H7 (cell line): ENCODE measurements around the gene CRIP2. TPM values are rescaled to one million over a fixed set of nuclear protein-coding genes. Genes with fewer than 3 reads are reported as not detected.

ENCODE experiments used
- DNase-seq: peaks from one replicate; pipeline ENCODE4 v3.0.0; 2012
- H3K27me3 ChIP-seq: 2 replicates; pipeline ENCODE4 v1.6.0; 2011; ENCODE audit warnings: mild to moderate bottlenecking, low read length; ENCODE audit not compliant: control insufficient read depth, insufficient read depth
- H3K36me3 ChIP-seq: replicated peaks from 2 replicates; pipeline ENCODE4 v1.5.1; 2011; ENCODE audit warnings: low read length; ENCODE audit not compliant: control insufficient read depth, insufficient read depth
- H3K4me3 ChIP-seq: 2 replicates; pipeline ENCODE4 v1.5.1; 2011; ENCODE audit warnings: low read depth, mild to moderate bottlenecking, control low read depth, low read length, moderate library complexity; ENCODE audit not compliant: insufficient read depth
- total RNA-seq: library from RNA; depleted of rRNA; stranded (reverse); fragments of >200 nt; shearing (Covaris generic); gene quantifications from 2 replicates; pipeline ENCODE4 v1.2.3, GENCODE V29; 2014

CRIP2 gene
- total RNA-seq, 1 experiment from 2014 or later = 8.7 TPM

- Histone ChIP-seq H3K27me3 (no peaks in the 10 kb centered on the region), H3K4me3 (no peak overlapping the region), H3K36me3 (peaks cover 7% of the 10 kb centered on the region)
- no peak for DNase-seq
Measured at GRCh38 chr14:105437723-105438500, 36.7 kb upstream of the CRIP2 start.

GRCh38 chr14:105439179-105439578, 35.4 kb upstream of the CRIP2 start:
- no peaks in the 10 kb centered on the region for H3K27me3 ChIP-seq
- H3K36me3 ChIP-seq = peaks cover 9% of the 10 kb centered on the region
- no peak overlapping the region for H3K4me3 ChIP-seq
- no peak for DNase-seq

- DNase-seq = no peak
- H3K27me3 ChIP-seq = no peaks in the 10 kb centered on the region
- H3K4me3 ChIP-seq = no peak overlapping the region
- H3K36me3 ChIP-seq = peaks cover 9% of the 10 kb centered on the region
Measured at GRCh38 chr14:105439710-105440553, 34.7 kb upstream of the CRIP2 start.

- no peaks in the 10 kb centered on the region for H3K27me3 ChIP-seq
- H3K36me3 ChIP-seq = peaks cover 9% of the 10 kb centered on the region
- no peak for DNase-seq
- no peak overlapping the region for H3K4me3 ChIP-seq
Measured at GRCh38 chr14:105440554-105440900, 34.1 kb upstream of the CRIP2 start.

GRCh38 chr14:105440992-105441391, 33.6 kb upstream of the CRIP2 start:
- no peak for DNase-seq
- Histone ChIP-seq H3K4me3 (no peak overlapping the region), H3K27me3 (no peaks in the 10 kb centered on the region), H3K36me3 (peaks cover 10% of the 10 kb centered on the region)

GRCh38 chr14:105442125-105442524, 32.5 kb upstream of the CRIP2 start:
- DNase-seq = no peak
- Histone ChIP-seq H3K27me3 (no peaks in the 10 kb centered on the region), H3K4me3 (no peak overlapping the region), H3K36me3 (peaks cover 13% of the 10 kb centered on the region)

GRCh38 chr14:105442834-105443233, 31.8 kb upstream of the CRIP2 start:
- DNase-seq = no peak
- Histone ChIP-seq H3K27me3 (no peaks in the 10 kb centered on the region), H3K4me3 (no peak overlapping the region), H3K36me3 (peaks cover 12% of the 10 kb centered on the region)

- Histone ChIP-seq H3K27me3 (no peaks in the 10 kb centered on the region), H3K36me3 (peaks cover 10% of the 10 kb centered on the region), H3K4me3 (no peak overlapping the region)
- no peak for DNase-seq
Measured at GRCh38 chr14:105444859-105445258, 29.8 kb upstream of the CRIP2 start.

GRCh38 chr14:105445290-105445689, 29.3 kb upstream of the CRIP2 start:
- DNase-seq = no peak
- peaks cover 10% of the 10 kb centered on the region for H3K36me3 ChIP-seq
- H3K27me3 ChIP-seq = no peaks in the 10 kb centered on the region
- H3K4me3 ChIP-seq = no peak overlapping the region

GRCh38 chr14:105445901-105446845, 28.4 kb upstream of the CRIP2 start:
- peaks cover 15% of the 10 kb centered on the region for H3K36me3 ChIP-seq
- H3K4me3 ChIP-seq = no peak overlapping the region
- no peaks in the 10 kb centered on the region for H3K27me3 ChIP-seq
- DNase-seq = no peak

GRCh38 chr14:105446971-105447370, 27.6 kb upstream of the CRIP2 start:
- Histone ChIP-seq H3K36me3 (peaks cover 18% of the 10 kb centered on the region), H3K27me3 (no peaks in the 10 kb centered on the region), H3K4me3 (no peak overlapping the region)
- DNase-seq = no peak

GRCh38 chr14:105447651-105448640, 26.7 kb upstream of the CRIP2 start:
- Histone ChIP-seq H3K36me3 (peaks cover 22% of the 10 kb centered on the region), H3K4me3 (no peak overlapping the region), H3K27me3 (no peaks in the 10 kb centered on the region)
- no peak for DNase-seq

GRCh38 chr14:105448706-105449111, 25.9 kb upstream of the CRIP2 start:
- Histone ChIP-seq H3K27me3 (no peaks in the 10 kb centered on the region), H3K4me3 (no peak overlapping the region), H3K36me3 (peaks cover 20% of the 10 kb centered on the region)
- DNase-seq = peak; percentile 98
